Endothelial cell of umbilical vein (primary cell): ENCODE measurements around the gene ZBTB9. TPM values are rescaled to one million over a fixed set of nuclear protein-coding genes. Genes with fewer than 3 reads are reported as not detected.

Experiments
- BruUV-seq: library from RNA; stranded (reverse); fragments of 400-500 nt; replicated peaks from 2 replicates; lab custom pipeline; 2021; lab: Mats Ljungman, UMichigan
- CTCF ChIA-PET: fragments of 300-600, 350-600 bp; sonication (Branson Sonifier 250); formaldehyde crosslinking; loops from one replicate; lab custom pipeline; 2021; ENCODE audit warnings: antibody characterized with exemption, inconsistent platforms; lab: Charles Lee
- POLR2A ChIA-PET: fragments of 300-600, 350-600 bp; sonication (Branson Sonifier 250); formaldehyde crosslinking; loops from one replicate; lab custom pipeline; 2021; ENCODE audit warnings: antibody characterized with exemption, inconsistent platforms; lab: Charles Lee
- DNase-seq: peaks from one replicate; pipeline ENCODE4 v3.0.0-alpha.2; 2011; ENCODE audit warnings: low read depth, low spot score
- FAIRE-seq: peaks from 2 replicates; lab custom pipeline; 2011; peaks lifted over from hg19 to GRCh38; lab: Jason Lieb, UNC
- H2AFZ ChIP-seq: 2 replicates; pipeline ENCODE4 v1.6.0; 2012; ENCODE audit warnings: low read depth, low read length, control low read depth, inconsistent platforms
- H3K27ac ChIP-seq: 2 replicates; pipeline ENCODE4 v1.5.1; 2011; ENCODE audit warnings: low read depth, mild to moderate bottlenecking, control low read depth, low read length, moderate library complexity; ENCODE audit not compliant: insufficient read depth
- H3K27me3 ChIP-seq, 2 experiments: 2 replicates each; pipeline versions ENCODE4 v1.6.0 to v1.6.1; 2011; ENCODE audit warnings: low read length in 2 of 2, mixed read lengths in 1 of 2; ENCODE audit not compliant: control insufficient read depth in 2 of 2, insufficient read depth in 2 of 2
- H3K36me3 ChIP-seq, 2 experiments: 2 replicates in 1 of 2; 3 replicates in 1 of 2; pipeline ENCODE4 v1.5.1; 2011; ENCODE audit warnings: low read length in 2 of 2, mild to moderate bottlenecking in 1 of 2, moderate library complexity in 1 of 2; ENCODE audit not compliant: control insufficient read depth in 2 of 2, insufficient read depth in 2 of 2; ENCODE audit errors: extremely low read depth in 1 of 2
- H3K4me1 ChIP-seq: 3 replicates; pipeline ENCODE4 v1.5.1; 2011; ENCODE audit warnings: mild to moderate bottlenecking, low read length; ENCODE audit not compliant: control insufficient read depth, insufficient read depth; ENCODE audit errors: extremely low read depth
- H3K4me2 ChIP-seq: 2 replicates; pipeline ENCODE4 v1.6.1; 2011; ENCODE audit warnings: low read length, control low read depth, mixed read lengths; ENCODE audit not compliant: insufficient read depth
- H3K4me3 ChIP-seq, 3 experiments: fragments of 200-600 bp in 1 of 3; sonication (generic), shearing (Covaris generic) in 1 of 3; replicated peaks in 1 of 3; 2 replicates each; pipeline ENCODE4 v1.5.1; 2011 to 2016; ENCODE audit warnings: control low read depth in 3 of 3, low read length in 3 of 3, mild to moderate bottlenecking in 2 of 3, inconsistent platforms in 1 of 3, low read depth in 1 of 3, moderate library complexity in 1 of 3; ENCODE audit not compliant: insufficient read depth in 1 of 3
- H3K79me2 ChIP-seq: 2 replicates; pipeline ENCODE4 v1.6.0; 2012; ENCODE audit warnings: low read length, inconsistent platforms; ENCODE audit not compliant: control insufficient read depth, insufficient read depth
- H3K9ac ChIP-seq: replicated peaks from 2 replicates; pipeline ENCODE3; 2011; ENCODE audit warnings: low read length, control low read depth; ENCODE audit not compliant: insufficient read depth; ENCODE audit errors: extremely low read depth
- H3K9me1 ChIP-seq: replicated peaks from 3 replicates; pipeline ENCODE4 v1.6.0; 2011; ENCODE audit warnings: mild to moderate bottlenecking, low read length; ENCODE audit not compliant: control insufficient read depth, insufficient read depth; ENCODE audit errors: extremely low read depth
- H3K9me3 ChIP-seq: replicated peaks from 2 replicates; pipeline ENCODE4 v1.5.1; 2012; ENCODE audit warnings: low read length, inconsistent platforms; ENCODE audit not compliant: control insufficient read depth, insufficient read depth
- H4K20me1 ChIP-seq: replicated peaks from 2 replicates; pipeline ENCODE3; 2011; ENCODE audit warnings: mild to moderate bottlenecking, low read length; ENCODE audit not compliant: control insufficient read depth, insufficient read depth; ENCODE audit errors: extremely low read depth
- EZH2 ChIP-seq: IDR thresholded peaks from 2 replicates; pipeline ENCODE4 v1.6.1; 2012; ENCODE audit warnings: borderline replicate concordance, low read depth, mild to moderate bottlenecking, moderate library complexity, low read length, inconsistent platforms; ENCODE audit not compliant: severe bottlenecking
- FOS ChIP-seq: IDR thresholded peaks from 2 replicates; pipeline ENCODE4 v1.6.1; 2011; ENCODE audit warnings: mild to moderate bottlenecking, low read length, moderate library complexity, borderline replicate concordance; ENCODE audit not compliant: insufficient read depth
- GATA2 ChIP-seq: IDR thresholded peaks from 2 replicates; pipeline ENCODE4 v1.7.0; 2011; ENCODE audit warnings: low read depth, mild to moderate bottlenecking, moderate library complexity, mixed read lengths, low read length; ENCODE audit not compliant: insufficient read length, insufficient read depth
- JUN ChIP-seq: IDR thresholded peaks from 2 replicates; pipeline ENCODE4 v1.6.1; 2011; ENCODE audit warnings: borderline replicate concordance, low read depth; ENCODE audit not compliant: insufficient read length, insufficient read depth
- MYC ChIP-seq: IDR thresholded peaks from one replicate; pipeline ENCODE4 v1.6.1; 2011; ENCODE audit warnings: mild to moderate bottlenecking, low read depth, low read length
- POLR2A ChIP-seq: IDR thresholded peaks from 2 replicates; pipeline ENCODE4 v1.6.1; 2012; ENCODE audit warnings: low read depth, mild to moderate bottlenecking, control low read depth, low read length
- POLR2AphosphoS5 ChIP-seq: IDR thresholded peaks from 2 replicates; pipeline ENCODE4 v1.6.1; 2012; ENCODE audit warnings: low read depth, mild to moderate bottlenecking, control low read depth, low read length, moderate library complexity; ENCODE audit not compliant: insufficient read depth
- dilution Hi-C: fragments of 300-500 bp; cut with MboI; formaldehyde crosslinking; loops from one replicate; pipeline ENCODE4 v1.15.0; 2019; ENCODE audit warnings: low sequenced_read_pairs; ENCODE audit not compliant: extremely low pct_ligation_motif_present
- intact Hi-C: fragments of 100-400 bp; cut with micrococcal nuclease; formaldehyde crosslinking; loops from one replicate; pipeline ENCODE4 v1.10.0; 2022
- polyA plus RNA-seq, 4 experiments: library from polyadenylated mRNA; depleted of rRNA in 3 of 4; stranded (reverse) in 3 of 4; unstranded in 1 of 4; fragments of >200 nt; gene quantifications; 2 replicates each; pipeline versions ENCODE4 v1.2.1 to v1.2.3, GENCODE V29; 2011 to 2012; ENCODE audit warnings: missing spikeins in 1 of 4
- total RNA-seq: library from RNA; stranded (reverse); gene quantifications from 2 replicates; pipeline ENCODE4 v1.2.3, GENCODE V29; 2021
- TF ChIP-seq, protein P1 (sequence below): IDR thresholded peaks from 2 replicates; pipeline ENCODE4 v1.6.1; 2011; ENCODE audit not compliant: insufficient read depth, insufficient read length
- TF ChIP-seq, protein P2 (sequence below), 2 donors: IDR thresholded peaks; 1 replicate in 1 of 2; 2 replicates in 1 of 2; pipeline ENCODE4 v1.5.1; 2011; ENCODE audit warnings: low read length in 2 of 2, mild to moderate bottlenecking in 2 of 2, moderate library complexity in 2 of 2, control low read depth in 1 of 2, inconsistent platforms in 1 of 2, low read depth in 1 of 2; ENCODE audit not compliant: insufficient read depth in 1 of 2; ENCODE audit errors: extremely low read depth in 1 of 2

ZBTB9 gene
- total and polyA plus RNA-seq, 2 donors (not counting 3 experiments of a cell fraction or from before 2014, with no cell fraction given): 4.7 to 8.0 TPM

DNA sequence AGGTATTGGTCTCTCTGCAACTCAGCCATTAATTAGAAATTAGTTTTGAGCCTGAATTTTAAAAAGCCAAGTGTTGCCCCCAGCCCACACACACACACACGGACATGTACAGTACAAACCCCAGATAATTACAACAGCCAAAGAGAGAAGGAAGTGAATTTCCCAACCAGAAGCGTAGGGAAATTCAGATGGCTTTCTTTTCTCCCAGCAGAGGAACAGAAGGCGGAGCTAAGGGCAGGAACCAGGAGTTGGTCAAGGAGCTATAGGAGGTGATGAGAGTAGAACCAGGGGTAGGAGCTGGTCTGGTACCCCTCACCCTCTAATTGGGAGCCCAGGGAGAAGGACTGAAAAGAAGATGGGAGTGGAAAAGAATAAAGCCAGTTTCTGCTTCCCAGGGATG lies 3.9 kb upstream of the ZBTB9 start:
- H3K9ac ChIP-seq: no peak overlapping the region
- no peaks in the 10 kb centered on the region for H4K20me1 ChIP-seq
- H3K4me3 ChIP-seq: no peak overlapping the region
- H3K9me1 ChIP-seq: no peaks in the 10 kb centered on the region
- H3K9me3 ChIP-seq: no peaks in the 10 kb centered on the region
- H3K27ac ChIP-seq: no peak overlapping the region
- TF ChIP-seq EZH2: no peak
- H3K36me3 ChIP-seq: peaks cover 0 to 6% of the 10 kb centered on the region in 2 experiments
- no peak overlapping the region for H3K4me2 ChIP-seq
- H2AFZ ChIP-seq: no peak overlapping the region
- intact Hi-C loops: loop anchor here (5.0 kb wide), 1 partner anchor 127 kb away; no protein-coding TSS in a partner anchor
- dilution Hi-C loops: no loop called here
- no TSS peak for BruUV-seq
- H3K79me2 ChIP-seq: no peaks in the 10 kb centered on the region
- POLR2A ChIA-PET: no interaction called here
- H3K27me3 ChIP-seq: no peaks in the 10 kb centered on the region
- FAIRE-seq (no peak), DNase-seq (no peak)
- H3K4me1 ChIP-seq: peaks cover 3% of the 10 kb centered on the region
- CTCF ChIA-PET: interaction anchor here (0.7 to 1.6 kb wide), 4 partner anchors 9 to 19 kb away, joined by 3 to 5 read pairs (median 4); no protein-coding TSS in a partner anchor

DNA sequence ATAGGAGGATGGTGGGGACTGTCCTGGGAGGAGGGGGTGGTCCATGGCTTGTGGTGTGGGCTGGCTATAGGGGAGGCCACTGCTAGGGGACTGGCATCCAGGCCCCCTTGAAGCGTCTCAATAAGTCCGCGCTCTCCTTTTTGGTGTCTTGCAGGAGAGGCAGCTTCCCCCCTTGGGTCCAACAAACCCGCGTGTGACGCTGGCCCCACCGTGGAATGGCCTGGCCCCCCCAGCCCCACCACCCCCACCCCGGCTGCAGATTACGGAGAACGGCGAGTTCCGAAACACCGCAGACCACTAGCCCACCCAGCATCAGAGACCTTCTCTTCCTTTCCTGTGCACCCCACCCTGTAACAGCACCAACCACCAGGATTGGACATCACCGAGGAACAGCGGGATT lies 2.8 kb upstream of the ZBTB9 start:
- Histone ChIP-seq H4K20me1 (no peaks in the 10 kb centered on the region), H3K9me1 (no peaks in the 10 kb centered on the region), H3K9me3 (no peaks in the 10 kb centered on the region), H3K27ac (no peak overlapping the region), H2AFZ (no peak overlapping the region), H3K27me3 (no peaks in the 10 kb centered on the region), H3K4me3 (no peak overlapping the region), H3K36me3 (peaks cover 0 to 6% of the 10 kb centered on the region in 2 experiments), H3K79me2 (no peaks in the 10 kb centered on the region), H3K4me2 (no peak overlapping the region), H3K4me1 (peaks cover 3% of the 10 kb centered on the region), H3K9ac (no peak overlapping the region)
- TF ChIP-seq, protein P1, sequence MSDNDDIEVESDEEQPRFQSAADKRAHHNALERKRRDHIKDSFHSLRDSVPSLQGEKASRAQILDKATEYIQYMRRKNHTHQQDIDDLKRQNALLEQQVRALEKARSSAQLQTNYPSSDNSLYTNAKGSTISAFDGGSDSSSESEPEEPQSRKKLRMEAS: no peak
- TF ChIP-seq FOS (no peak), GATA2 (no peak), EZH2 (no peak), POLR2A (no peak), MYC (no peak), JUN (no peak), POLR2AphosphoS5 (no peak)
- TF ChIP-seq, protein P2, sequence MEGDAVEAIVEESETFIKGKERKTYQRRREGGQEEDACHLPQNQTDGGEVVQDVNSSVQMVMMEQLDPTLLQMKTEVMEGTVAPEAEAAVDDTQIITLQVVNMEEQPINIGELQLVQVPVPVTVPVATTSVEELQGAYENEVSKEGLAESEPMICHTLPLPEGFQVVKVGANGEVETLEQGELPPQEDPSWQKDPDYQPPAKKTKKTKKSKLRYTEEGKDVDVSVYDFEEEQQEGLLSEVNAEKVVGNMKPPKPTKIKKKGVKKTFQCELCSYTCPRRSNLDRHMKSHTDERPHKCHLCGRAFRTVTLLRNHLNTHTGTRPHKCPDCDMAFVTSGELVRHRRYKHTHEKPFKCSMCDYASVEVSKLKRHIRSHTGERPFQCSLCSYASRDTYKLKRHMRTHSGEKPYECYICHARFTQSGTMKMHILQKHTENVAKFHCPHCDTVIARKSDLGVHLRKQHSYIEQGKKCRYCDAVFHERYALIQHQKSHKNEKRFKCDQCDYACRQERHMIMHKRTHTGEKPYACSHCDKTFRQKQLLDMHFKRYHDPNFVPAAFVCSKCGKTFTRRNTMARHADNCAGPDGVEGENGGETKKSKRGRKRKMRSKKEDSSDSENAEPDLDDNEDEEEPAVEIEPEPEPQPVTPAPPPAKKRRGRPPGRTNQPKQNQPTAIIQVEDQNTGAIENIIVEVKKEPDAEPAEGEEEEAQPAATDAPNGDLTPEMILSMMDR (IDR thresholded peaks at IDR 0.05; ENCODE audit: extremely low read depth in 1 of 2, insufficient read depth in 1 of 2, low read depth in 1 of 2, low read length in 2 of 2): no peak
- FAIRE-seq (no peak), DNase-seq (no peak)
- intact Hi-C loops: loop anchor here (5.0 kb wide), 1 partner anchor 126 kb away; no protein-coding TSS in a partner anchor
- POLR2A ChIA-PET: no interaction called here
- CTCF ChIA-PET: no interaction called here
- dilution Hi-C loops: no loop called here
- BruUV-seq: no TSS peak
